Lung (tissue), 12 donors: ENCODE data around the gene PDCD1. TPM values are rescaled to one million over a fixed set of nuclear protein-coding genes. Genes with fewer than 3 reads are reported as not detected.

Experiments
- ATAC-seq: fragments of 200-7000 bp; cut with Tn5 transposase; one replicate; pipeline ENCODE4 v1.9.1; 2020; ENCODE audit warnings: moderate number of reproducible peaks; ENCODE audit not compliant: insufficient read depth, low FRiP score
- DNase-seq, 3 donors: peaks; one replicate each; pipeline ENCODE4 v3.0.0-alpha.2; 2013 to 2017
- H3K27ac ChIP-seq, 2 donors: one replicate each; pipeline ENCODE4 v1.5.1; 2013; ENCODE audit warnings: mild to moderate bottlenecking in 2 of 2, moderate library complexity in 2 of 2, control low read depth in 1 of 2, inconsistent platforms in 1 of 2, low read depth in 1 of 2, low read length in 1 of 2
- H3K27me3 ChIP-seq, 3 donors: one replicate each; pipeline ENCODE4 v1.5.1; 2013; ENCODE audit warnings: low read length in 2 of 3; ENCODE audit not compliant: control insufficient read depth in 3 of 3, insufficient read depth in 3 of 3
- H3K36me3 ChIP-seq, 4 donors: one replicate each; pipeline ENCODE4 v1.5.1; 2013; ENCODE audit warnings: low read length in 4 of 4, mild to moderate bottlenecking in 1 of 4, moderate library complexity in 1 of 4; ENCODE audit not compliant: control insufficient read depth in 4 of 4, insufficient read depth in 4 of 4
- H3K4me1 ChIP-seq, 5 donors: one replicate each; pipeline ENCODE4 v1.5.1; 2013; ENCODE audit warnings: low read length in 5 of 5, mild to moderate bottlenecking in 2 of 5, moderate library complexity in 1 of 5; ENCODE audit not compliant: control insufficient read depth in 5 of 5, insufficient read depth in 5 of 5
- H3K4me3 ChIP-seq: one replicate; pipeline ENCODE4 v1.5.1; 2013; ENCODE audit warnings: mild to moderate bottlenecking, control low read depth, moderate library complexity
- H3K9ac ChIP-seq, 2 donors: one replicate each; pipeline ENCODE4 v1.5.1; 2013; ENCODE audit warnings: low read length in 2 of 2, control low read depth in 1 of 2; ENCODE audit not compliant: insufficient read depth in 1 of 2
- H3K9me3 ChIP-seq, 4 donors: one replicate each; pipeline ENCODE4 v1.5.1; 2013; ENCODE audit warnings: low read length in 3 of 4, mild to moderate bottlenecking in 1 of 4, moderate library complexity in 1 of 4; ENCODE audit not compliant: control insufficient read depth in 4 of 4, insufficient read depth in 3 of 4
- CTCF ChIP-seq: IDR thresholded peaks from 2 replicates; pipeline ENCODE4 v1.5.1; 2012; ENCODE audit warnings: mild to moderate bottlenecking; ENCODE audit errors: control extremely low read depth, extremely low read depth
- WGBS, 2 donors: extraction: QIAGEN DNeasy Blood & Tissue Kit; methylation state at CpG; one replicate each; pipeline ENCODE4 v1.1.7; 2013; 5-methylcytosine and 5-hydroxymethylcytosine counted together
- polyA plus RNA-seq, 2 donors: library from polyadenylated mRNA; stranded (reverse); fragments of 200-250 nt; gene quantifications; one replicate each; pipeline ENCODE4 v1.2.1, GENCODE V29; 2013
- total RNA-seq, 2 donors: library from RNA; depleted of rRNA in 1 of 2; stranded (reverse); fragments of >200 nt in 1 of 2; gene quantifications; one replicate each; pipeline ENCODE4 v1.2.1, GENCODE V29; 2014 to 2021
- donor health status: control.
- donor health status: control.
- donor health status: Bipolar disorder and iron deficiency.
- donor health status: healthy.
- donor health status: DM: yes; HTN: yes; CAD: no.

The PDCD1 gene
- total and polyA plus RNA-seq, 4 donors: 0.59 to 0.97 (median 0.81) TPM

- ATAC-seq (no peak), DNase-seq (no peak)
- no peak overlapping the region for H3K27ac ChIP-seq
- peaks cover 0 to 4% (median 0%) of the 10 kb centered on the region in 3 donors for H3K27me3 ChIP-seq
- no peaks in the 10 kb centered on the region for H3K9me3 ChIP-seq
- 96% methylated on average over 39 to 40 of the region's 40 CpGs for WGBS, 2 donors
- H3K4me3 ChIP-seq: no peak overlapping the region
- no peak for TF ChIP-seq CTCF
- peaks cover 0 to 33% (median 7%) of the 10 kb centered on the region in 5 donors for H3K4me1 ChIP-seq
- H3K36me3 ChIP-seq: no peaks in the 10 kb centered on the region
- H3K9ac ChIP-seq: no peak overlapping the region
These were observed 44.7 kb upstream of the PDCD1 start for GRCh38 chr2:241903121-241904010.

DNA sequence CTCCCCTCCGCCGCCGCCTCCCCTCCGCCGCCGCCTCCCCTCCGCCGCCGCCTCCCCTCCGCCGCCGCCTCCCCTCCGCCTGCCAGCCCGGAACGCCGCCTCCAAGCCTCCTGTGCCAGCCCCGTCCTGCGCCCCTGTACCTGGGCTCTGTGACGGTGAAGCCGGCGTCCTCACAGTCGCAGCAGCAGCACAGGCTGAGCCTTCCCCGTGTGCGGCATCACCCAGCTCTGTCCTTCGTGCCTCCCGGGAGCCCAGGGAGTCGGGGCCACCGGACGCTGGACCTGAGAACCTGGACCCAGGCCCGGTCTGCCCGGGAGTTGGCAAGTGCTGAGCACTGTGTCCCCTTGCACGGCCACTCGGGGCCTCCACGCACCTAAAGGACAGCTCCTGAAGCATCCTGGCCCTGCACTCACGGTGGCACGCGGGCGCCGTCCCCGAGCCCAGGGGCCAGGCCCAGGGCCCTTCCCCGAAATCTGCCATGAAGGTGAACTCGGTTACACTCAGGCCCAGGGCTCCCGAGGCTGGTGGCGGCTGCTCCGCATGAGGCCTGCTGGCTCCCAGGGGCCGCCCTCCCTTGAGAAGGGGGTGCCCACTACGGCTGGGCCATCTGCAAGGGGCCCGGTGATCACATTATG lies 43.8 kb upstream of the PDCD1 start:
- Histone ChIP-seq H3K27me3 (peaks cover 0 to 4% (median 0%) of the 10 kb centered on the region in 3 donors), H3K4me3 (no peak overlapping the region), H3K9me3 (no peaks in the 10 kb centered on the region), H3K9ac (no peak overlapping the region), H3K36me3 (no peaks in the 10 kb centered on the region), H3K4me1 (peaks cover 0 to 33% (median 7%) of the 10 kb centered on the region in 5 donors), H3K27ac (no peak overlapping the region)
- WGBS, 2 donors: 77 to 78% methylated on average over 37 to 48 of the region's 48 CpGs
- ATAC-seq (no peak), DNase-seq (no peak)
- no peak for TF ChIP-seq CTCF

DNA sequence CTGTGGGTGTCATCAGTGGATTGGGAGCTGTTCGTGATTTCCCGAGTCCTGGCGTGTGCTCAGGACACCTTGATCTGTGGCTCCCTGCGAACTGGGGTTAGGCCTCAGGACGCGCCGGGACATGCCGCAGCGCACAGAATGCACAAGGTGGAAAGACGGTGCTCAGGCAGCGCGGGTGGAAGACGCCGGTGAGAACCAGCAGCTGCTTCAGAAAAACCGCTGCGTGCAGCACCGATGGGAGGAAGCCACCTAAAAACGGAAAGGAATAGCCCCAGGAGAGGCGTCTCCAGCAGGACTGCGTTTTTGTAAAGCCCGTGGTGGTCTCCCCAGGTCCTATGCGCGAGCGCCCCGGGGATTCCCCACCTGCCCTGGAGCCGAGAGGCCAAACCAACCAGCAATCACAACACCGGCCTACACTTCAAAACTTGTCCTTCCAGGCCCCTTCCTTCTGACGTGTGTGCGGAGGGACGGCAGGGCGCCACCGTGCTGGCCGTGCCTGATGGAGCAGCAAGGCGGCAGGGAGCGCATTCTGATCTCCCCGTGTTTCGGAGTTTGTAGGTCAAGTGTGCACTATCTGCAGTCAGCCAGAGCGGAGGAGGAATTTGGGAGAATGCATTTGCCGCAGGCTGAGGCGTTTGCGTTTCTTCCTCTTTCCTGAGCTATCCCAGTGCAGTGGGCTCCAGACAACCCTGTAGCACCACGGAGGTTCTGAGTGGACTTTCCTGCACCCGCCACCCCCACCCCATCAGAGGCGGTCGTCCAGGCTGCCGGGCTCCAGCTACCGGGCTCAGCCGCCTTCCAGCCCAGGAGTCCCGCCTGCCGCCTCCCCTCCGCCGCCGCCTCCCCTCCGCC lies 43.0 kb upstream of the PDCD1 start:
- Histone ChIP-seq H3K27ac (no peak overlapping the region), H3K9me3 (no peaks in the 10 kb centered on the region), H3K36me3 (no peaks in the 10 kb centered on the region), H3K9ac (no peak overlapping the region), H3K27me3 (peaks cover 0 to 4% (median 0%) of the 10 kb centered on the region in 3 donors), H3K4me1 (peaks cover 0 to 33% (median 7%) of the 10 kb centered on the region in 5 donors), H3K4me3 (no peak overlapping the region)
- 66 to 70% methylated on average over 54 of the region's 54 CpGs for WGBS, 2 donors
- DNase-seq (peak; percentile 38 to 71 (median 62)), ATAC-seq (peak; percentile 24)
- TF ChIP-seq CTCF: no peak
